Hematopoietic multipotent progenitor cell treated with erythropoietin and hydrocortisone succinate and interleukin-3 and kit ligand, for 15 days (in vitro differentiated cells): ENCODE data around the gene TBXAS1.
A peak's percentile ranks its signal among the peaks of the same experiment; 100 is the strongest.

ENCODE experiments used
- DNase-seq: peaks from one replicate; pipeline ENCODE4 v3.0.0-alpha.2; 2015; ENCODE audit warnings: low spot score

The TBXAS1 gene

GRCh38 chr7:140050100-140050499, 221.0 kb downstream of the TBXAS1 start:
- DNase-seq, result no peak

GRCh38 chr7:140051820-140052219, 222.8 kb downstream of the TBXAS1 start:
- DNase-seq, result no peak

DNA sequence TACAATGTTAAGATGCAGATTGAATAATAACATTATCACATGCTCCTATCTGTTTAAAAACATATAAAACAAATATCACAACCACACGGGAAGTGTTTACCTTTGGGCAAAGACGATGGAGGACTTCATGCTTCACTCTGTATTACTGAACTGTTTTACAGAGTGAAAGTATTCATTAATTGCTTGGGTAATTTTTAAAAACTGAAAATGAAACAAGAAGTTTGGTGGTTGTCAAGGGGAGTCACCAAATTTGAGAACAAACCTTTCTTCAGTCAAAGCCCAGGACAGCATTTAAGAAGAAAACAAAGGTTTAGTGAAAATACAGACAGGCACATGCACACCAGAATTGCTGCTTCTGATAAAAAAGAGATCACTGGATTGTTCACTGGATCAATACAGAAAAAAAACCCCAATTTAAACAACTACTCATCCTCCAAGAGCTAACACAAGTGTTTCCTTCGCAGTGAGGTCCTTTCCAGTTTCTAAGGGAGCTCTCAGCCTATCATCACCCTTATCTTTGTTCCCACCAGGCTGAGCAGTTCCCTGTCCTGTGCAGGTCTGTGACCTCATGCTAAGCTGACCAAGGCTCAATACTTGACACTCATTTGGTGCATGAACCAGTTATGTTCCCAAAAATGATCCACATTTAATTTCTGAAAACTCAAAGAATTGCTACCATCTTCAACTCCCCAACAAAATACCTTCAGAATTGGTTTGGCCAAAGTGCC, 224.9 kb downstream of the TBXAS1 start:
- DNase-seq, result no peak

- no peak for DNase-seq
Measured at GRCh38 chr7:140054751-140055150, 225.7 kb downstream of the TBXAS1 start.

DNA sequence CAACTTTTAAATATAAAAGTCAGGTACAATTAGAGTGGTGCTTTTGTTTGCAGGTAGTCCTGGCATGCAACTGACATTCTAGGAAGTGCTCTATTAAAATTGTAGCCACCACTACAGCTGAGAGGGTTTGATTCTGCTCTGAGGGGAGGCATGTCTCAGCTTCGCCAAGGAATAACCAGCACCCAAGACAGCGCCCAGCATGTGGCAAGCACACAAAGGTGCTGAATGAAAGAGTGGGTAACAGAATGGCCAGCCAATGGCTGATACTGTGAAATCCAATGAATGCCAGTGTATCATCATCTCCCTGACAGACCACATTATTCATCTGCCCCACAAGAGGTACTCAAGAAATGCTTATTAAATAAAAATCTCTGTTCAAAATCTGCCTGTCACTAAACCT, 226.8 kb downstream of the TBXAS1 start:
- no peak for DNase-seq

GRCh38 chr7:140056431-140057142, 227.5 kb downstream of the TBXAS1 start:
- DNase-seq, result no peak

DNA sequence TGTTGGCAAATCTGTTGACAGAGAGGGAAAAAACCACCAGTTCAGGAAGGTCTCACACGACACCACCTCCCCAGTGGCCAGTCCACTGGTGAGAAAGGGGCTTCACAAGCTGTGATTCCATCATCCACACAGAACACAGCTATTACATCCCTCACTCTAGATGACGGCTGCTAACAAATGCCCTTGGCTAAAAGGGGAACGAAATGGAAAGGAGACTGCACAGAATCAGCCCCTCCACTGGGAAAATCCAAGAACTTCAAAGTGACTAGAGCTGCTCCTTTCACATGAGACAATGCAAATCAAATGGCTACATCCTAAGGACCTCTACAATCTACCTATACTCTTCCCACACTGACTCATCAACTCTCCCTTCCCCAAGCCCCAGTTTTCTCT, 228.1 kb downstream of the TBXAS1 start:
- no peak for DNase-seq

DNA sequence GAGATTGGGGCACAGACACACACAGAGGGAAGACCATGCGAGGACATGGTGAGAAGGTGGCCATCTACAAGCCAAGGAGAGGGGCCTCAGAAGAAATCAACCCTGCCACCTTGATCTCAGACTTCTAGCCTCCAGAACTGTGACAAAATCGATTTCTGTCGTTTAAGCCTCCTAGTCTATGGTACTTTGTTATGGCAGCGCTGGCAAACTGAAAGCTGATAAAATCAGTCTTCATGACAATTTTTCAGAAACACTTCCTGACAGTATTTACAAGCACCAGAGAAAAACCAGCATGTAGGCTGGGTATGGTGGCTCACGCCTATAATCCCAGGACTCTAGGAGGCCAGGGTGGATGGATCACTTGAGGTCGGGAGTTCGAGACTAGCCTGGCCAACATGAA, 229.5 kb downstream of the TBXAS1 start:
- no peak for DNase-seq

GRCh38 chr7:140059273-140060242, 230.5 kb downstream of the TBXAS1 start:
- peak; percentile 93 for DNase-seq

- peak; percentile 33 for DNase-seq
Measured at GRCh38 chr7:140060243-140060630, 231.2 kb downstream of the TBXAS1 start.

- DNase-seq, result peak; percentile 81
Measured at GRCh38 chr7:140060788-140061606, 231.9 kb downstream of the TBXAS1 start.

DNA sequence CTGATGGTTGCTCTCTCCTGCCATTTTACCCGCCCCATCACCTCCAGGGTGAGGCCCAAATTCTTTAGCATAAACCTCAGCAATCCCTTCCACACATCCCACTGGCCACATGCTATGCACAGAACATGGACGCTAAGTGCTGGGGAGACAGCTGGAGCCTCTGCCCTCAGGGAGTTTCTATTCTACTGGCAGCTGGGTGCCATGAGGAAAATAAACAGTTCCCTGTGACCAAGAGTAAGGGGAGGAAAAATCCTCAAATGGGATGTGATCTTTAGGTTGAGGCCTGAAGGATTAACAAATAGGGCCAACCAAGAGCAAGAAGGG, 232.5 kb downstream of the TBXAS1 start:
- DNase-seq, result no peak

DNA sequence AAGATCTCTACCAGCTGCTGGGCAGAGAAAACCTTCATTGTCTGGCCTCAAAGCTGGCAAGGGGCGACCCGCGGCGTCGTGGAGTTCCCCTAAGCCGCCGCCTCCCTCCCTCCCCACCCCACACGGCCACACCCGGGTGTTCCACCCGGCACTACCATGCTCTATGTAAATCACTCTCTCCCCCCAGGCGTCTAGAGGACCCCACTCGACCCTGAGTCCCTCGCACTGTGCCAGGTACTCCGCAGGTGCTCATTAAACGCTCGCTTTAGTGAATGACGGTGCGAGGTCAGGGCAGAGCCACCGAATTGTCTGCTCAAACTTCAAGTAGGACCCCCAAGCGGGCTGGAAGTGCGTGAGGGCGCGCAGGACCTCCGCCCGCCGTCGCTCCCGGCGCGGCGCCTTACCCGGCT, 233.1 kb downstream of the TBXAS1 start:
- peak; percentile 34 for DNase-seq

GRCh38 chr7:140062528-140063299, 233.7 kb downstream of the TBXAS1 start, which contains the start of gene PARP12:
PARP12 (minus strand) TSS chr7:140062951; CDS start chr7:140062847, 104 bp downstream.
- peak; percentile 92 for DNase-seq

- DNase-seq, result no peak
Measured at GRCh38 chr7:140067052-140067451, 238.0 kb downstream of the TBXAS1 start.

GRCh38 chr7:140068033-140068432, 239.0 kb downstream of the TBXAS1 start:
- no peak for DNase-seq

GRCh38 chr7:140069298-140069949, 240.4 kb downstream of the TBXAS1 start:
- DNase-seq, result no peak
